ENCODE measurements around the gene COX11.

DNA sequence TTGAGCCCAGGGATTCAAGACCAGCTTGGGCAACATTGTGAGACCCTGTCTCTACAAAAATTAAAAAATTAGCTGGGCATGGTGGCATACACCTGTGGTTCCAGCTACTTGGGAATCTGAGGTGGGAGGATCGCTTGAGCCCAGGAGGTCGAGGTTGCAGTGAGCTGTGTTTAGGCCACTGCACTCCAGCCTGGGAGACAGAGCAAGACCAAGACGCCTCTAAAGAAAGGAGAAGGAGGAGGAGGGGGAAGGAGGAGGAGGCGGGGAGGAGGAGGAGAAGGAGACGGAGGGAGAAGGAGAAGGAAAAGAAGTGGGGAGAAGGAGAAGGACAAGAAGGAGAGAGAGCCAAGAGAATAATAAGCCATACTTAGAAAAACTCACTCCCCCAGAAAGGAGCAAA, 36.0 kb upstream of the COX11 start:
- no peak for TF ChIP-seq POLR2A (IDR thresholded peaks at IDR 0.05)
- TF ChIP-seq, protein P1, sequence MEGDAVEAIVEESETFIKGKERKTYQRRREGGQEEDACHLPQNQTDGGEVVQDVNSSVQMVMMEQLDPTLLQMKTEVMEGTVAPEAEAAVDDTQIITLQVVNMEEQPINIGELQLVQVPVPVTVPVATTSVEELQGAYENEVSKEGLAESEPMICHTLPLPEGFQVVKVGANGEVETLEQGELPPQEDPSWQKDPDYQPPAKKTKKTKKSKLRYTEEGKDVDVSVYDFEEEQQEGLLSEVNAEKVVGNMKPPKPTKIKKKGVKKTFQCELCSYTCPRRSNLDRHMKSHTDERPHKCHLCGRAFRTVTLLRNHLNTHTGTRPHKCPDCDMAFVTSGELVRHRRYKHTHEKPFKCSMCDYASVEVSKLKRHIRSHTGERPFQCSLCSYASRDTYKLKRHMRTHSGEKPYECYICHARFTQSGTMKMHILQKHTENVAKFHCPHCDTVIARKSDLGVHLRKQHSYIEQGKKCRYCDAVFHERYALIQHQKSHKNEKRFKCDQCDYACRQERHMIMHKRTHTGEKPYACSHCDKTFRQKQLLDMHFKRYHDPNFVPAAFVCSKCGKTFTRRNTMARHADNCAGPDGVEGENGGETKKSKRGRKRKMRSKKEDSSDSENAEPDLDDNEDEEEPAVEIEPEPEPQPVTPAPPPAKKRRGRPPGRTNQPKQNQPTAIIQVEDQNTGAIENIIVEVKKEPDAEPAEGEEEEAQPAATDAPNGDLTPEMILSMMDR (IDR thresholded peaks at IDR 0.05): no peak
